GM18502 (cell line): ENCODE results near the gene TRIM66.

Experiments used
- ATAC-seq: cut with Tn5 transposase; IDR thresholded peaks from one replicate; pipeline ENCODE4 v1.9.1; 2021; ENCODE audit warnings: mild to moderate bottlenecking; ENCODE audit not compliant: unreplicated experiment, poor library complexity

Gene TRIM66

GRCh38 chr11:8717544-8717875 lies 35.0 kb upstream of the TRIM66 start:
- no peak for ATAC-seq

- no peak for ATAC-seq
Measured at GRCh38 chr11:8715501-8715900, 33.0 kb upstream of the TRIM66 start.

GRCh38 chr11:8714622-8715225 lies 32.3 kb upstream of the TRIM66 start:
- ATAC-seq: no peak

- no peak for ATAC-seq
Measured at GRCh38 chr11:8713760-8714454, 31.4 kb upstream of the TRIM66 start.

- ATAC-seq: no peak
Measured at GRCh38 chr11:8712506-8712905, 30.0 kb upstream of the TRIM66 start.

- no peak for ATAC-seq
Measured at GRCh38 chr11:8711895-8712442, 29.5 kb upstream of the TRIM66 start.

- no peak for ATAC-seq
Measured at GRCh38 chr11:8709777-8710176, 27.3 kb upstream of the TRIM66 start.

GRCh38 chr11:8709002-8709672 lies 26.7 kb upstream of the TRIM66 start:
- no peak for ATAC-seq

- no peak for ATAC-seq
Measured at GRCh38 chr11:8707541-8708191, 25.2 kb upstream of the TRIM66 start.

- no peak for ATAC-seq
Measured at GRCh38 chr11:8706673-8707432, 24.4 kb upstream of the TRIM66 start.

- no peak for ATAC-seq
Measured at GRCh38 chr11:8705146-8705545, 22.7 kb upstream of the TRIM66 start.

GRCh38 chr11:8704136-8704535 lies 21.7 kb upstream of the TRIM66 start:
- ATAC-seq: no peak

- no peak for ATAC-seq
Measured at GRCh38 chr11:8702598-8702915, 20.1 kb upstream of the TRIM66 start.

- no peak for ATAC-seq
Measured at GRCh38 chr11:8701891-8702597, 19.6 kb upstream of the TRIM66 start.

GRCh38 chr11:8699903-8700302 lies 17.4 kb upstream of the TRIM66 start:
- ATAC-seq: no peak

GRCh38 chr11:8698917-8699441 lies 16.5 kb upstream of the TRIM66 start:
- ATAC-seq: no peak

GRCh38 chr11:8698379-8698851 lies 15.9 kb upstream of the TRIM66 start:
- ATAC-seq: no peak

GRCh38 chr11:8697054-8697453 lies 14.6 kb upstream of the TRIM66 start:
- no peak for ATAC-seq

GRCh38 chr11:8694137-8694536 lies 11.7 kb upstream of the TRIM66 start:
- ATAC-seq: no peak
